C4-2B (cell line): Measurements from ENCODE around the gene TCEAL2.
"Not testable (repeated sequence)": the region's sequence is repeated elsewhere in the genome, so short reads cannot be mapped to it uniquely, and the experiment has no call there.

Experiments
- H3K27ac ChIP-seq: fragments of 450-650 bp; 2 replicates; pipeline ENCODE4 v1.5.1; 2017
- ZFX ChIP-seq: fragments of 450-650 bp; IDR thresholded peaks from 2 replicates; pipeline ENCODE4 v1.6.1; 2017
- TF ChIP-seq, protein P1 (sequence below): fragments of 450-650 bp; conservative IDR thresholded peaks from 2 replicates; pipeline ENCODE4 v1.5.1; 2017; ENCODE audit warnings: mild to moderate bottlenecking

The TCEAL2 gene

DNA sequence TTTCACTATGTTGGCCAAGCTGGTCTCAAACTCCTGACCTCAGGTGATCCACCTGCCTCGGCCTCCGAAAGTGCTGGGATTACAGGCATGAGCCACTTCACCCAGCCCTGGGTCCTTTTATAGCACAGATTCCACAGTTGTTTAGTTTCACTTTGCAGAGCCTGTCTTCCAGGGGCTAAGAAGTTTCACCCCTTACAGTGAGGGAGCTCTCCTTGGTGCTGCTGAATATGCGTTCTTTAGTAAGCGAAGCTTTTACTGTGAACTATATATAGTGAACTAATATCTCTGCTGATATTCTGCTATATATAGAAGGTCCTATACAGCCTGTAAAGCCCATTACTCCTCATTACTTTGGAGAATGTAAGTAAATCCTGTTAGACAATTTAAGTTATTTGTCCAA lies 12.6 kb downstream of the TCEAL2 start:
- no peak for TF ChIP-seq ZFX
- TF ChIP-seq, protein P1, sequence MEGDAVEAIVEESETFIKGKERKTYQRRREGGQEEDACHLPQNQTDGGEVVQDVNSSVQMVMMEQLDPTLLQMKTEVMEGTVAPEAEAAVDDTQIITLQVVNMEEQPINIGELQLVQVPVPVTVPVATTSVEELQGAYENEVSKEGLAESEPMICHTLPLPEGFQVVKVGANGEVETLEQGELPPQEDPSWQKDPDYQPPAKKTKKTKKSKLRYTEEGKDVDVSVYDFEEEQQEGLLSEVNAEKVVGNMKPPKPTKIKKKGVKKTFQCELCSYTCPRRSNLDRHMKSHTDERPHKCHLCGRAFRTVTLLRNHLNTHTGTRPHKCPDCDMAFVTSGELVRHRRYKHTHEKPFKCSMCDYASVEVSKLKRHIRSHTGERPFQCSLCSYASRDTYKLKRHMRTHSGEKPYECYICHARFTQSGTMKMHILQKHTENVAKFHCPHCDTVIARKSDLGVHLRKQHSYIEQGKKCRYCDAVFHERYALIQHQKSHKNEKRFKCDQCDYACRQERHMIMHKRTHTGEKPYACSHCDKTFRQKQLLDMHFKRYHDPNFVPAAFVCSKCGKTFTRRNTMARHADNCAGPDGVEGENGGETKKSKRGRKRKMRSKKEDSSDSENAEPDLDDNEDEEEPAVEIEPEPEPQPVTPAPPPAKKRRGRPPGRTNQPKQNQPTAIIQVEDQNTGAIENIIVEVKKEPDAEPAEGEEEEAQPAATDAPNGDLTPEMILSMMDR: no peak
- H3K27ac ChIP-seq: no peak overlapping the region

DNA sequence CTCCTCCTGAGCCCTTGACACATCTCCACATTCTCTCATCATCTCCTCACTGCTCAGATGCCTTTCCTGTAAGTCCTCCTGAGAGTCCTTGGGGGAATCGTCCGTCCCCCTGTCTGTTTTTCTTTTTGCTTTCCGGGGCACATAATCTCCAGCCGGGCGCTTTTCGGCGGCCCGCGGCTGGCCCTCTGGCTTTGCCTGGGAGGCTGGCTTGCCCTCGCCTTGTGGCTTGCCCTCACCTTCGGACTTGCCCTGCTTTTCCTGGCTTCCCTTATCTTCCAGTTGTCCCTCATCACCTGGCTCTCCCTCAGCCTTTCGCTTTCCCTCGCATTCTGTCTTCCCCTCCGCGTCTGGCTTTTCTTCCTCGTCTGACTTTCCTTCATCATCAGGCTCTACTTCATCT lies 15.4 kb downstream of the TCEAL2 start:
- not testable (repeated sequence) for H3K27ac ChIP-seq

DNA sequence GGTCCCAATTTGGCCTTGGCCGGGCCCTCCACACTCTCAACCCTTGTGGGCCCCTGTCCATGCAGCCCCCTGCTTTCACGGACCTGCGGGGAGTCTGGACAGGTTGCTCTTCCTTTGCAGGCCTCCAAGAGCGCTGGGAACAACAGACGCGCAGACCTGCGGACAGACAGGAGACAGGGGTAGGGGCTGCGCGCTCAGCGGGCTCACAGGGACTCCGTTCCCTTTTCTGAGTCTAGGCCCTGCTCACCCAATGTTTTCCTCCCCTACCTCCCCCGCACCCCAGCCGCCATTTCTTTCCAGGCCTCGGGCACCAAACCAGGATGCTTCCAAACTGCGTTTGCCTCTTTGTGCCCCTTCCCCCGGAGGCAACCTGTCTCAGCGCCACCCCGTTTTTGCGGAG lies 16.2 kb downstream of the TCEAL2 start:
- H3K27ac ChIP-seq: not testable (repeated sequence)

DNA sequence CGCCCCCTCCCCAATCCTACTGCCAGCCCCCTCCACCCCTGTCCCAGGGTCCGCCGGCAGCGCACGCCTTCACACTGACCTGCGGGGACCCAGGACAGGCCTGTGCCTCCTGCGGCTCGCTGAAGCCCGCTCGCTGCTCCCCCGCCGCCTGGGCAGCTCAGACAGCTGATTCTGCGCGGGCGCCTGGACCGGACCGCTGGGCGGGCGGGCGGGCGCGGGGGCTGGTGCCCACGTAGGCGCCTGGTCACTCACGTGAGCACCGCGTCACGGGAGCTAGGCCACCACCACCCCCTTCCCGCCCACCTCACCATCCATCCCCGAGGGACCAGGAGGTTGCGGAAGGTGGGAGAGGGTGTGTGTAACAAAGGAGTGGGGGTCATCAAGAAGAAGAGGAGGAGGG lies 16.8 kb downstream of the TCEAL2 start, which contains the start of gene TCEAL6:
TCEAL6 (minus strand) TSS at position 208 of the 400 bp plus-strand sequence.
- H3K27ac ChIP-seq: not testable (repeated sequence)

DNA sequence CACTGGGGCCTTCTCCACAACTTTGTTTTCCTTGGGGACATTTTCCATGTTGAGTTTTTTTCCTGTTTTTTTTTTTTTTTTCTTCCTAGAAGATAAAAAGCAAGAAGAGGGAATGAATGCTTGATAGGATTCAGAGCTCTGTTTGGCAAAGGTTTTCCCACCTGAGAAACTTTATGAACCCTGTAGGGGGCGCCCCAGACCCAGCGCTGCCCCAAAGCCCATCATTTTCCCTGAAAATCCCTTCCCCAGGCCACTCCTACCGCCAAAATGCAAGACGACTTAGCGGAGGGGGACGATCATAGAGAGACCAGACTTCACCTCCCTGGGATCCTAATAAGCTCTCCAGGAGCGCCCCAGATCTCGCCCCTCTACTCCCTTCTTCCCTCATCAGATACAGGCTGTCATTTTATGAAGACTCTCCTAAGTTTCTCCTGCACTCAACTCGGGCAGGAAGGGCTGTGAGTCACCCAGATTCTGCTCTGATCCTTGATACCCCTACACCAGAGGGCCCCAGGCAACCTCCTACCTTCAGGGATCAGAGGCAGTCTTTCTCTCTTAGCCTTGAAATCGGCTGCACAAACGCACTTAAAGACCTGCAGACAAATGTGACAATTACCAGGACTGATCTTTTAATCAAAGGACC lies 28.9 kb downstream of the TCEAL2 start:
- no peak overlapping the region for H3K27ac ChIP-seq
- no peak for TF ChIP-seq ZFX
- TF ChIP-seq, protein P1: peak; percentile 39

DNA sequence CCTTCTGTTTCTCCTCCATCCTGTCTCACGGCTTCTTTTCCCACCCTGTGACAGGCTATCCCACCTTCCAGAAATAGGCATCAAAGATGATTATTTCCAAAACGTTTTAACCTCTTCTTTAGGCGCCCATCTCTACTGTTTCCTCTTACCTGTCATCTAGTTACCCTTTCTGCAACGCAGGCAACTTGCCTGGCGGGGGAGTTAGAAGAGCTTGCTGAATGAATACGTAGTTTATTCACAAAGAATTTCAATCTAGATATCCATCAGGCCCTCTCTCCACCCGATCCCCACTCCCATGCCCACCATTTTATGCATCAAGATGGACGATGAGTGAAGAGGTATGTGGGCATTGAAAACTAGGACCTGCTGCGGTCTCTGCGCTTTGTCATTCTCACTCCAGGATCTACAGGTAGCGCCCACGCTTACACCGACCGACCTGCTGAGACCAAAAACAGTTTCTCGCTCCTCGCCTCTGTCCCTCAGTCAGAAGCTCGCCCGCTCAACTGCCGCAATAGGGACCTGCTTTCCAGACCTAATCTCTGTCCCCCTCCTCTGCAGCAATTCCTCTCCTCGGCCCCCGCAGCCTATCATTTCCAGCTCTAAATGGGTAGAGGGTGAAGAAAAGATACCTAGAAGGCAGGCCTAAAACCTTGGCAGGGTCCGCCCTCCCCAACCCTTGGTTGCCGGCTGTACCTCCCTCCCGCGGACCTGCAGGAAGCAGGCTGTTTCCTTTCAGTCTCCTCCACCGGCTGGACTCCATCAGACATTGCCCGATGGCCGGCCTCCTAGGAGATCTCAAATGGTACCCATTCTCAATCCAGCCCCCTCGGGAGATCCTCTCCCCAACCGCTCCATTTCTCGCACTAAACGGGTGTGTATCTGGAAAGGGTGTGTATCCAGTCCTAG lies 29.7 kb downstream of the TCEAL2 start:
- peak overlapping the region; percentile 31; the same call in 1 of the 2 replicates for H3K27ac ChIP-seq
- no peak for TF ChIP-seq ZFX
- TF ChIP-seq, protein P1: no peak

DNA sequence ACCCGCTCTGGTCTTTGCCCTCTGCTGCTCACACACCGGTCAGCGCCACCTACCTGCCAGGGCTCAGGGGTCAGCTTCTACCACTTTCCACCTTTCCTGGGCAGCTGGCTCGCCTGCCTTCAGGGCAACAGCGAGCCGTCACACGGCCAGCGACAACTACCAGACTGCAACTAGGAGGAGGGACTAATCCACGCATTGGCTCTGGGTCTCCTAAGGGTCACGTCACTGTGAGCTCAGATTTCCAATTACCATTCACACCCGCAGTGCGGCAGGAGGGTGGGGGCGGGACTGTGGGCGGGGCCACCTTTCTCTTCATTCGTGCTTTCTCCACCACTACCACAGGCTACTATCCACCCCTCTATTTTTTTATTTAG lies 30.3 kb downstream of the TCEAL2 start, which contains the start of gene BEX5:
BEX5 (minus strand) TSS at position 172 of the 374 bp plus-strand sequence. CDS start 1,712 bp downstream, outside the sequence.
- TF ChIP-seq, protein P1: no peak
- TF ChIP-seq ZFX: no peak
- peak within 1 kb of the TSS; percentile 31; the same call in 1 of the 2 replicates for H3K27ac ChIP-seq
